Ammon's horn (tissue), 1 donor: ENCODE measurements around the gene LHX6.

Experiments
- DNase-seq: peaks from one replicate; pipeline ENCODE4 v3.0.0-alpha.2; 2016; ENCODE audit warnings: low spot score

The LHX6 gene

DNA sequence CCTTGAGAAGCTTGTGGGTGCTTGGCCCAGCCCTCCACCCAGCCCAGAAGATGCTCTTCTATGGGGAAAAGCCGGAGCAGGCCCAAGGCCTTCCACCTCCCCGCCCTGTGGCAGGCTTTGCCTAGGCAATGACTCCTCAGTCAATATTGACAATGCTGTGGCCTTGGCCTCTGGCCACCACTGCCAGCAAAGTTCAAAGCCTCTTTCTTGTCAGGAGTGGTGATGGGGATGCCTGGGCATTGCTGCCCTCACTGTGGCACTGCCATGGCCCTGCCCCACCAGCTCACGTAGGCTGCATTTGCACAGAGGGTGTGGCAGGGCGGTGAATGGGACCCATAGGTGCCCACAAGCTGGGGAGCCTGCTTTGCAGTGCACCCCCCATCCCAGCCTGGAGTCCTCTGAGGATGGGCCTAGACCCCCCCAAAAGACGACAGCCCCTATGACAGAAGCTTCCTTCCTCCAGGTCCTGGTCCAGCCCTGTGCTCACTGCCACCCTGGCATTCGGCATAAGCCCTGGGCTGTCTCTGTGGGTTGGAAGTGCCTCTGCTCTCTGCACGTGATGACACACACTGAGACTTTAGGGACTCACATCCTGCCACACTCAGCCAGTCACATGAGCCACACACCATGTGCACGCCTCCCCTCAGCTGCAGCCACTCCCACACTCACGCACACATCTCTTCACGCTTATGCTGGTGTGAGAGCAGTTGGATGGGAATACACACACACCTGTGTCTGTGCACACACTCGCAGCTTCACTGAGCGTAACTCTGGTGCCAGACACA is 38.0 kb downstream of the LHX6 start:
- peak; percentile 43 for DNase-seq

DNA sequence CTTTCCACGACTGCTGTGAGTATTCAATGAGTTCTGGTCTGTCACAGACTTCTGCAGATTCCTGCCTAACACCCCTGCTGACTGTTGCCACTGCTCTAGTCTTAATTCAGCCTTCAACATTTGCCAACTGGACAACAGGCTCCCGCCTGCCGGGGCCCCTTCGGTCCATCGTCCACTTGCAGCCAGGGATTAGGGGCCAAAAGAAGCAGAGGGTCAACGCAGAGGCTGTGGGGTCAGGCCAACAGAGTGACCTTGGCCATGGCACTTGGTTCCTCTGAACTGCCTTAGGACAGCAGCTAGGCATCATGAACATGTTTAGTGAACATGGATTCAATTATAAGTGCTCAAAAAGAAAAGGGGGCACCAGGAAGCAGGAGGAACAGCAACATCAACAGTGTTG is 40.4 kb downstream of the LHX6 start:
- DNase-seq = no peak

DNA sequence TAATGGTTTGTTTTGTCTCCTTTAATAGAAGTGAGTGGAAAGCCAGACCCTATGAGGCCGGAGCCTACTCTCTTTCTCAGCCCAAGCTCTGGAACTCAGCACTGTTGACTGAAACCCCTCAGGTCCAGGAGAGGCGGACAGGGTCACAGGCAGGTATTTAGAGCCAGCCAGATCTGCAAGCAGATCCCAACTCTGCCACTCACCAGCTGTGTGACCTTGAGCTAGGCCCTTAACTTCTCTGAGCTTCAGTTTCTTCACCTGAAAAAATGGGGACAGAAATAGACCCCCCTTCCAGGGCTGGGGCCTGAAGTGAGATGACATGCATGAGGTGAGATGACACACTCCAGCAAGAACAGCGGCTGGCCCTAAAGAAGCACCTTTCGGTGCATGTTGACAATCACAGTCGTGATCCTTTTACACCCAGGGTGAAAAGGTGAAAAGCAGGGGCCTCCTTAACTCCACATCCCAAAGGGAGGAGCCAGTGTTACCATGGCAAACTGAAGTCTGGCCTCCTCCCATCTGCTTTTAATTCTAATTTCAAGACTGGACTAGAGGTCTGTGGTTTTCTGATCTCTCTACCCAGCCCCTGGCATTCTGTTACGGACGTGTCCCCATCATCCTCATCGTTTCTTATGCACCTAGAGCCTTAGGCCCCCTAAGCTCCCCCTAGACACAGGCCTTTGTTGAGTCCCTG is 41.8 kb downstream of the LHX6 start:
- no peak for DNase-seq

DNA sequence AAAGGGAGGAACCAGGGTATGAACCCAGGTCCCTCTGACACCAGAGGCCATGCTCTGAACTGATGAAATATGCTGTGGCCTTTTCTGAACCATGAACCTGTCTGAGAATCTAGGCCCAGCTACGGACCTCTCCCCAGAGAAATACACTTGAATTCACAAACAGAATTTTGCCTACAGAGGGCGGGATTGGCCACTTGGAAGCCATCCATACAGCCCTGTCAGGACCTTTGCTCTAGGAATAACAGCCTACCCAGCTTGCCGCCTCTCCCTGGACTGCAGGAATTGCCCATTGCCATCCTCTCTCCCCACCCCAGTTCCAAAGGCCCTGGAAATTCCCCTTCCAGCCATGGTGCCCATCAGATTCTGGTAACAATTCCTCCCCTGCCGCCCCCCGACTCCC is 42.5 kb downstream of the LHX6 start:
- no peak for DNase-seq

DNA sequence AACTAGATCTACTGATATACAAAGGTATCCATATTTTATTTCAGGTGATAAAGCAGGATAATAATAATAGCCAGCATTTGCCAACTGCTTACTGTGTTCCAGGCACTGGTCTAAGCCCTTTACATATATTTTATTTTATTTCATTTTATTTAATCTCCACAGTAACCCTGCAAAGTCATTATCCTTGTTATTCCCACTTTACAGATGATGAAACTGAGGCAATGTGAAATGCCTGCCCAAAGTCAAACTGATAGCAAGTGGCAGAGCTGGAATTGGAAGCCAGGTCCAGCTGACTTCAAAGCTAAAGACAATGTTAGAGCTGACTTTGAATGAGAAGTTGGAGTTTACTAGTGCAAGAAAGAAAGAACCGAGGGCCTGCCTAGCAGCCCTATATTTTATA is 44.2 kb downstream of the LHX6 start:
- no peak for DNase-seq

DNA sequence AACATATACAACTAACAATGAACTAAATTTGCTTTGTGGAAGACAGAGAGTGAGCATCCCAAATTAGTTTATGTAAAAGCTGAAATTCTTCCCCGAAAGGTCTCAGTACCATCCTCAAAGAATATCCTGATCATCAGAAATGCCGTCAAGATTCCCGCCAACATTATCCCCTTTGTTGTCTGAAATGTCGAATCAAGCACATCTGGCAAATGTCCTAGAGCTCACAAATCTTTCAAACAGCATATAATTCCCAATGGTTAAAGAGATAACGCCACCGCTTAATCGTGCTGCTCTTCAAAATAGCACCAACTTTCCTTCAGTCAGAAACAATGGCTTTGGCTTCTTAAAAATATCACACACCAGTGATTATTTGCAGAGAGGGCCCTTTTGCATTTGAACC is 45.3 kb downstream of the LHX6 start:
- DNase-seq = no peak

DNA sequence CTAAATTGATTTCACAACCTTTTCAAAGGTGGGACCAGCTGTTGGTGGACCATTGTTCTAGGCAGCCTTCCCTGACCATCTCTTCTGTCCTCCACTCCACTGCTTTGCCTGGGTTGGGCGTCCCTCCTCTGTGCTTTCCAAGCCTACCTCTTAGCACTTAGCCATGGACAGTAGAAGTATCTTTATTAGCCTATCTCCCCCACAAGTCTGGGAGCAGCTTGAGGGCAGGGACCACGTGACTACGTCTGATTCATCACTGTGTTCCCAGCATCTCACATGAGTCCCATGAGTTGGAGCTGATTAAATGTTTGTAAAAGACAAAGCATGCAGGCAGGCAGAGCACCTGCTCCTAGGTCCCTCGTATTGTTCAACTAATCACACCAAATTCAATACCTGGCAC is 48.1 kb downstream of the LHX6 start:
- peak; percentile 59 for DNase-seq

DNA sequence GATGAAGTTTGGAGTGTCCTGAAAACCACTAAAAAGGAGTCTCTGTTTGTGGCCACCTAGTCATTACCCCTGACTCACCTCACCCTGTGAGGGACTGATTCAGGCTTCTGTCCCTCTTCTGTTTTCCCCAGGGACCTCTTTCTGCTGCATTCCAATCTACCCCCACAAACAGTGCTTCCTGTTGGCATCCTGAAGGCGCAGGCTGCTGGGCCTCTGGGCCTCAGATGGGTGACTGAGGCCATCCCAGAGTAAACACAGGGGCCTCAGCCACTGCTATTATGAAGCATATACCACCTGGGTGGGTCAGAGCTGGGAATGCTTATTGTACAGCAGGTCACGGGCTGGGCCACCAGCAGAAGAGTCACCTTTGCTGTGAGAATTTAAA is 49.1 kb downstream of the LHX6 start:
- DNase-seq = no peak

DNA sequence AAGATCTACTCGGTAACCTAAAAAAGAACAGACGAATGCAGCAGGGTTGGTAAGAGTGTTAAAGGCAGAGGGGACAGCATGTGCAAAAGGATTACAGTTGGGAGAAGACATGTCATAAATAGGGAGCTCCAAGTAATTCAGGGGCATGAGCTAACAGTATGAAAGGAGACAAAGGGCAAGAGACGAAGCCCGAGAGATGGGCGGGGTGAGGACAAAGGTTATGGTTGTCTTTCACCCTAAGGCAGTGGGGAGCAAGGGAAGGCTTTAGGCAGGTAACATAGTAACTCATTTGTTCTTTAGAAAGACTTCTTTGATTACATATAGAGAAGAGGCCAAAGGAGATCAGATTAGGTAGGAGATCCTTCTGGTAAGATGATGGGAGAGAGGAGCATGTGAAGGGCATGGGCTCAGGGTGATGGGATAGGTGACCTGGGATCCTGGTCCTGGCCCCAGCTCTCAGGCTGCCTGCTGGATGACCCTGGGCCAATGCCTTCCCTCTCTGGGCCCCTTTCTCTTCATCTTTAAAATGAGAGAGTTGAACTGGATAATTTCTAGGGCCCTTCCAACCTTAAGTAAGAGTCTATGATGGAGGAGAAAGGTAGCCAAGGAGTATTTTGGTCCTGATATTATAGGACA is 49.6 kb downstream of the LHX6 start:
- DNase-seq = no peak

DNA sequence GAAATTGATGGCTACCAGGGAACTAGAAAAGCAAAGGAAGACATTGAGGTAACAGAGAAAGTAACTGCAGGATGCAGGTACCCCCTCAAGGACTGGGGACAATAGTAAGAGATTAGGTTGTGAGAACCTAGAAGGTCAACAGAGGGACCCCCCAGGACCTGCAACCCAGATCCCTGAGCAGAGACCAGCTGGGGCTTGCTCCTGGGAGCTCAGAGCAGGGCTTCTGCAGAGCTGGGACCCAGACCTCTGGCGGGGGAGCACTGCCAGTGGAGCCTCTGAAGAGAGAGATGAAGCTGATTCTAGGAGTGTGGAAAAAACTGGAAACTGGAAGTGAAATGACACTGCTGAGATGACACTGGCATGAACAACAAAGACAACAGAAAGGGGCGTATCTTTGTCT is 51.8 kb downstream of the LHX6 start:
- no peak for DNase-seq

DNA sequence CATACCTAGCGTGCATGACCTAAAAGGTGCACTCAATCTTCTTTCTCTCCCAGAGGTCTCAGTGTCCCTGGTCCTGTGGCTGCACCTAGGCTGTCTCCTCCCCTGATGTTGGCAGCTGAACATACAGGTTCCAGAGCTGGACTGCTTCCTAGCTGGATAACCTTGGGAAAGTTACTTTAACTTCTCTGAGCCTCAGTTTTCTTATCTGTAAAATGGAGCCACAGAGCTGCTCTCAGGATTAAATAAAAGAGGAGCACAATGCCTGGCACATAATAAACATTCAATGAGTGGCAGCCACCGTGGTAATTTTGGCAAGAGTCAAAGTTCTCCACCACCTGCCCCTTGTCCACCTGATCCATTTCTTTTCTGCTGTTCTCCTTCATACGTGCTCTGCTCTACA is 55.1 kb downstream of the LHX6 start:
- no peak for DNase-seq

DNA sequence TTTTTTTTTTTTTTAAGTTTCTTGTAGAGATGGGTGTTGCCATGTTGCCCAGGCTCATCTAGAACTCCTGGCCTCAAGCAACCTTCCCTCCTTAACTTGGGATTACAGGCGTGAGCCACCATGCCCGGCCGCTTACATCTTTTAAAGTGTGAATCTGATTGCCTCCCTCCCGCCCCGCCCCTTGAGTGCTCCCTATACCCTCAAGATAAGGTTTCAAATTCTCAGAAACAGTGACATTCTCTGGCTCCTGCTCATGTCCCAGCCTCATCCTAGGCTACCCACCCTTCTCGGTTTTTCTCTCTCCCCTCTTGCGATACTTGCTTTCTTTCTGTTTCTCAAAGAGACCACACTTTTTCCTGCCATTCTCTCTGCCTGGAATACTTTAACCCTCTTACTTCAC is 56.6 kb downstream of the LHX6 start:
- no peak for DNase-seq

DNA sequence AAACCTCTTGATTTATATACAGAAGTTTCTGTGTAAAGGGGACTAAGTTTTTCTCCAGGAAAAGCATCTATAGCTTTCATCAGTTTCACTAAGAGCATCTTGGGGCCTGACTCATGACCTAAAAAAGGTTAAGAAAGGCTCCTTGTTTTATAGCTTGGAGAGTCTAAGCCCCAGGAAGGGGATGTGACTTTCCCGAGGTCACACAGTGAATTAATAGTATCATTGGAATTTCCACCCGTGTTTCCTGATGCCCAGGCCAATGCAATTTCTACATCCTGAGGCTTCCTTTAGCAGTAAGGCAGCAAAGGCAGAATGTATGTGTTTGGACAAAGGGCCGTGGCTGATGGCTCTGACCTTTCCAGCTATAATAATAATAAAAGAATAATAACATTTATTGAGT is 60.4 kb downstream of the LHX6 start:
- no peak for DNase-seq

DNA sequence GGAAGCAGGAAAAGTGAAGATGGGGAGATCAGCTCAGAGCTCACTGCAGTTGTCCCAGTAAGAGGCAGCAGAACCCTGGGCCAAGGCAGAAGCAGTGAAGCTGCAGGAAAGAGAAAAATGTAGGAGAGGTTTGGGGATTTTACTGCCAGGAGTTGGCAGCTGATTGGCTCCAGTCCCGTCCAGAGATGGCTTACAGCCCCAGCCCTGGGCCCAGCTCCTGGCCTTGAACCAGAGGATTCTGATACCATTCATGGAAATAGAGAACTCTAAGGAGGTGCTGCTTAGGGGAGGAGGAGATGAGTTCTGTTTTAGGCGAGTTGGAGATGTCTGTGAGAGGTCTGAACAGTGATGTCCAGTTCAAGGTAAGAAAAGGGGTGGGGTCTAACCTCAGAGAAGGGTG is 64.5 kb downstream of the LHX6 start:
- no peak for DNase-seq

DNA sequence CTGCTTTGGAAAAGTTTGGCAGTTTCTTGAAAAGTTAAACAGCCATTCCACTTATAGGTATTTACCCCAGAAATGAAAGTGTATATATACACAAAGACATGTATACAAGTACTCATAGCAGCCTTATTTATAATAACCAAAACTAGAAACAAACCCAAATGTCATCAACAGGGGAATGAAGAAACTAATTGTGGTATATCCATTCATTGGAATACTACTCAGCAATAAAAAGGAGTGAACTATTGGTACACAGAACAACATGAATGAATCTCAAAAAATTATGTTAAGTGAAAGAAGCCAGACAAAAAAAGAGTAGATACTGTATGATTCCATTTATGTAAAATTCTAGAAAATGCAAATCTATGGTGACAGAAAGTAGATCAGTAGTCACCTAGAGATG is 66.3 kb downstream of the LHX6 start:
- no peak for DNase-seq

DNA sequence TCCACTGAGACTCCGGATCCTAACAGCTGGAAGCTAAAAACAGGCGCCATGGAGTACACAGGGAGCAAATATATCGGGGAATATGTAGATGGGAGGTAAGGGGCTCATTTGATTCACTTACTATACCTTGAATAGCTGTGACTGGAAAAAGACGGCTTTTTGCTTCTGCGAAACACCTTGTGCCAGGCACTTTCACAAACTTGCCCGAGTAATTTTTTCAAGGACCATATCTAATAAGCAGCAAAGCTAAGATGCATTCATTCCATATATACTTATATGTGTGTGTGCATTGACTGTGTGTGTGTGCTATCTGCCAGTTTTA is 68.9 kb downstream of the LHX6 start:
- no peak for DNase-seq

DNA sequence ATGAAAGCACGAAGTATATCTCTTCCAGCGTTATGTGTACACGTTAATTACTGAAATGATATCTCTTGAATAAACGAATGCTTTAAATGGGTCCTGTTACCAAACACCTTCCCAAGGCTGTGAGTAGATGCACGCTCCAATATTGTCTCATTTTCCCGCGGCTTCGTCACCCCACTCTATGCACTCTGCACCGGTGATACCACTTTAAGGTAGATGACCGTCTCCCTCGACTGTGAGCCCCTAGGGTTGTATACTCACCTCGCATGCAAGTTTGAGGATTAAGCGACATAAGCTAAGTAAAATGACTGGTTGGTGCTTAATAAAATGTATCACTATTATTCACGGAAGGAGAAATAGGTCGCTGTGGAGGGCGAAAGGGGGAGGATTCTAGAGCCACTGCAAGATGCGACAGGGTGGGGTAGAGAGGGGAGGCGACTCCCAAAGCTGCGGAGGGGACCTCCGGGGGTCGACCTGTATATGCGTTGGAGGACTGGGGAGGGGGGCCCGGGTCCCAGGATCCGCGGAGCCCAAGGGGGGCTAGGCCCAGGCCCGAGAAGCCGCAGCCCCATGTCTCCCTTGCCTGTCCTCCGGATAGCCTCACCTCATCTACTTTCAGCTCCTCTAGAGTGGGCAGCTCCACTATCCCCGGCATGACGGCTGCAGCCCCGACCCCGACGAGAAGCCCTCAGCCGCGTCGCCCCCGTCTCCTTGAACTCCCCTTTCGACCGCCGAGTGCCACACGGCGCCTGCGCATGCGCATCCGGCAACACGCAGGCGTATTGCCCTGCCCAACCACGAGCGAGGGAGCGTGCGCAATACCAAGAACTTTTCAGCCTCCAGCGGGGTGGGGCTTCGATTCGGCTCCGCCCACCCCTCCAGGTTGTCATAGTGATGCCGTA is 69.5 kb downstream of the LHX6 start, which contains the start of the genes MORN5 and NDUFA8:
Gene MORN5, plus strand, starts transcription at position 883 of the 899 bp plus-strand sequence. CDS start 65 bp downstream, outside the sequence.
Gene NDUFA8, minus strand, starts transcription at position 754 of the 899 bp plus-strand sequence. Its CDS starts 102 bp downstream, at position 652.
- peak; percentile 97 for DNase-seq

DNA sequence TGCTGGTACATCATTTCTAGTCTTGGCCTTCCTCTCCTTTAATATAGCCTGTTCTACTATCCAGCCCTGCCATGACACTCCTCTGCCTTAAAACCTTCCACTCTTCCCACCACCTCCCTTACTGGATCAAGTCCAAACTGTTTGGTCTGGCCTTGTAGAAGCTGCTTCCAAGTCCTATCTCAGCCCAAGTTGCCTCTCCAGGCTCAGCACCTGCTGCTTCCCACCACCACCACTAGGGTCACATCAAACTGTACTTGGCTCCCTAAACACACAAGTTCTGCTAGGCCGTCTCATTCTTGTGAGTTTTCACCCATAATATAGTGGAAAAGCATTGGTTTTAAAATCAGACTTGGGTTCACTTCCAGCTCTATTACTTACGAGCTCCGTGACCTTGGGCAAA is 70.6 kb downstream of the LHX6 start:
- no peak for DNase-seq

DNA sequence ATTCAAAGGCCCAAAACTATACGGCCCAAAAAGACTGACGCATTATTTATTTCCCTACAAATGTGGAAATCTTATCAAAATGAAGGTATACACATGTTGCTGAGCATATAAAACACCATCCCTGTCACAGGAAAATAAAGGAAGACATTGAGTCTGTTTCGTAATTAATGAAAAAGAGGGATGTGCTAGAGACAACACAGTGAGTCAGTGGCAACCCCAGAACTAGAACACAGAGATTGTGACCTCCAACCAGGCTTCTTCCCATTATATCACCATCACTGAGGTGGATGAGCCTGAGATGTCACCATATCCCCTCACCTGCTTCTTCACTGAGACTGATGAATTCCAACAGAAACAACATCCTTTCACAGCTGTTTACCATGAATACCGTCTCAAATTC is 73.0 kb downstream of the LHX6 start:
- DNase-seq = no peak
